Loucy (cell line): ENCODE measurements around the gene B9D2.

Experiments used
- H2AFZ ChIP-seq: fragments of 200-600 bp; sonication (generic); 2 replicates; pipeline ENCODE4 v1.6.0; 2016; ENCODE audit warnings: antibody characterized with exemption, mild to moderate bottlenecking, low read length, moderate library complexity
- H3F3A ChIP-seq: fragments of 200-600 bp; 2 replicates; pipeline ENCODE4 v1.6.0; 2016; ENCODE audit warnings: antibody characterized with exemption, low read depth, mild to moderate bottlenecking
- H3K27me3 ChIP-seq: fragments of 200-600 bp; sonication (generic); 2 replicates; pipeline ENCODE4 v1.6.1; 2014; ENCODE audit warnings: low read length, mild to moderate bottlenecking; ENCODE audit not compliant: insufficient read depth, poor library complexity, severe bottlenecking
- H3K36me3 ChIP-seq: fragments of 200-600 bp; sonication (generic); 2 replicates; pipeline ENCODE4 v1.6.1; 2016; ENCODE audit warnings: low read length; ENCODE audit not compliant: insufficient read depth
- H3K4me1 ChIP-seq: fragments of 200-600 bp; sonication (generic); 2 replicates; pipeline ENCODE4 v1.5.1; 2014; ENCODE audit warnings: low read length, mild to moderate bottlenecking; ENCODE audit not compliant: insufficient read depth, poor library complexity, severe bottlenecking
- H3K4me2 ChIP-seq: fragments of 200-600 bp; sonication (generic); 2 replicates; pipeline ENCODE4 v1.6.0; 2014; ENCODE audit warnings: antibody characterized with exemption, low read length, low read depth, mild to moderate bottlenecking; ENCODE audit not compliant: poor library complexity, severe bottlenecking
- H3K4me3 ChIP-seq: fragments of 200-600 bp; sonication (generic); 2 replicates; pipeline ENCODE4 v1.5.1; 2014; ENCODE audit warnings: low read length, mild to moderate bottlenecking, mixed read lengths; ENCODE audit not compliant: poor library complexity, severe bottlenecking
- H3K79me2 ChIP-seq: fragments of 200-600 bp; sonication (generic); 2 replicates; pipeline ENCODE4 v1.6.1; 2014; ENCODE audit warnings: low read length; ENCODE audit not compliant: insufficient read depth
- H3K9ac ChIP-seq: fragments of 200-600 bp; sonication (generic); 2 replicates; pipeline ENCODE4 v1.6.0; 2014; ENCODE audit warnings: mild to moderate bottlenecking, low read depth, low read length, moderate library complexity; ENCODE audit not compliant: poor library complexity, severe bottlenecking
- H3K9me2 ChIP-seq: fragments of 200-600 bp; sonication (generic); replicated peaks from 2 replicates; pipeline ENCODE4 v1.6.1; 2016; ENCODE audit warnings: low read depth, low read length, mixed read lengths
- H3K9me3 ChIP-seq: fragments of 200-600 bp; sonication (generic); 2 replicates; pipeline ENCODE4 v1.6.1; 2014; ENCODE audit warnings: mild to moderate bottlenecking, antibody characterized with exemption, low read length, low read depth; ENCODE audit not compliant: insufficient read depth
- H4K20me1 ChIP-seq: fragments of 200-600 bp; sonication (generic); 2 replicates; pipeline ENCODE4 v1.6.0; 2014; ENCODE audit warnings: antibody characterized with exemption, low read length, mild to moderate bottlenecking; ENCODE audit not compliant: insufficient read depth, poor library complexity, severe bottlenecking
- EZH2phosphoT487 ChIP-seq: fragments of 200-600 bp; IDR thresholded peaks from 2 replicates; pipeline ENCODE4 v1.6.1; 2018; ENCODE audit warnings: antibody characterized with exemption, mild to moderate bottlenecking, moderate library complexity, borderline replicate concordance
- TF ChIP-seq, protein P1 (sequence below): fragments of 200-600 bp; sonication (generic); conservative IDR thresholded peaks from 2 replicates; pipeline ENCODE4 v1.5.1; 2014; ENCODE audit warnings: mild to moderate bottlenecking, antibody characterized with exemption, low read length

Gene B9D2

DNA sequence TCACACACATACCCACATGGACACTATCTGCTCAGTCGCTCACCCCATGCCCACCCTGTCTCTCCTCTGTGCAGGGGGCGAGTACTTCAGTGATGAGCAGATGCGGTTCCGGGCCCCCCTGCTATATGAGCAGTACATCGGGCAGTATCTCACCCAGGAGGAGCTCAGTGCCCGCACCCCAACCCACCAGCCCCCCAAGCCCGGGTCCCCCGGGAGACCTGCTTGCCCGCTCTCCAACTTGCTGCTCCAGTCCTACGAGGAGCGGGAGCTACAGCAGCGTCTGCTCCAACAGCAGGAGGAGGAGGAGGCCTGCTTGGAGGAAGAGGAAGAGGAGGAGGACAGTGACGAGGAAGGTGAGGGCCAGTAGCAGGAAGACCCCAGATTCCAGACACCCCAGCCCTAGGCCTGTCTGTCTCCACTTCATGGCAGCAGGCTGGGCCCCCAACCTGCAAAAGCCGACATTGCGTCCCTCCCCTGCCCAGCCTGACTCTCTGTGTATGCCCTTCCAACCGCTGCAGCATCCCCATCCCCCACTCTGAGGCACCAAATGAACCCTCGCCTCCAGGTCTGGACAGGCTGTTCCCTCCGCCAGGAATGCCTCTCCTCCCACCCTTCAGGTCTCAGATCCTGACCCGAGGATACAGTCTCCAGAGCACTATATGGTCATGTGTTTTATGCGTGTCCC, 44.3 kb downstream of the B9D2 start:
- no peaks in the 10 kb centered on the region for H3K9me2 ChIP-seq
- no peaks in the 10 kb centered on the region for H3K9me3 ChIP-seq
- no peaks in the 10 kb centered on the region for H3K27me3 ChIP-seq
- no peaks in the 10 kb centered on the region for H3F3A ChIP-seq
- H3K36me3 ChIP-seq: peaks cover 40% of the 10 kb centered on the region; the same call in 1 of the 2 replicates
- H2AFZ ChIP-seq: no peak overlapping the region
- H3K4me2 ChIP-seq: no peak overlapping the region
- H3K4me1 ChIP-seq: peaks cover 19% of the 10 kb centered on the region
- H3K79me2 ChIP-seq: peaks cover 6% of the 10 kb centered on the region; the same call in 1 of the 2 replicates
- no peaks in the 10 kb centered on the region for H4K20me1 ChIP-seq
- H3K4me3 ChIP-seq: no peak overlapping the region
- H3K9ac ChIP-seq: no peak overlapping the region
- TF ChIP-seq, protein P1, sequence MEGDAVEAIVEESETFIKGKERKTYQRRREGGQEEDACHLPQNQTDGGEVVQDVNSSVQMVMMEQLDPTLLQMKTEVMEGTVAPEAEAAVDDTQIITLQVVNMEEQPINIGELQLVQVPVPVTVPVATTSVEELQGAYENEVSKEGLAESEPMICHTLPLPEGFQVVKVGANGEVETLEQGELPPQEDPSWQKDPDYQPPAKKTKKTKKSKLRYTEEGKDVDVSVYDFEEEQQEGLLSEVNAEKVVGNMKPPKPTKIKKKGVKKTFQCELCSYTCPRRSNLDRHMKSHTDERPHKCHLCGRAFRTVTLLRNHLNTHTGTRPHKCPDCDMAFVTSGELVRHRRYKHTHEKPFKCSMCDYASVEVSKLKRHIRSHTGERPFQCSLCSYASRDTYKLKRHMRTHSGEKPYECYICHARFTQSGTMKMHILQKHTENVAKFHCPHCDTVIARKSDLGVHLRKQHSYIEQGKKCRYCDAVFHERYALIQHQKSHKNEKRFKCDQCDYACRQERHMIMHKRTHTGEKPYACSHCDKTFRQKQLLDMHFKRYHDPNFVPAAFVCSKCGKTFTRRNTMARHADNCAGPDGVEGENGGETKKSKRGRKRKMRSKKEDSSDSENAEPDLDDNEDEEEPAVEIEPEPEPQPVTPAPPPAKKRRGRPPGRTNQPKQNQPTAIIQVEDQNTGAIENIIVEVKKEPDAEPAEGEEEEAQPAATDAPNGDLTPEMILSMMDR: no peak
- TF ChIP-seq EZH2phosphoT487: no peak

DNA sequence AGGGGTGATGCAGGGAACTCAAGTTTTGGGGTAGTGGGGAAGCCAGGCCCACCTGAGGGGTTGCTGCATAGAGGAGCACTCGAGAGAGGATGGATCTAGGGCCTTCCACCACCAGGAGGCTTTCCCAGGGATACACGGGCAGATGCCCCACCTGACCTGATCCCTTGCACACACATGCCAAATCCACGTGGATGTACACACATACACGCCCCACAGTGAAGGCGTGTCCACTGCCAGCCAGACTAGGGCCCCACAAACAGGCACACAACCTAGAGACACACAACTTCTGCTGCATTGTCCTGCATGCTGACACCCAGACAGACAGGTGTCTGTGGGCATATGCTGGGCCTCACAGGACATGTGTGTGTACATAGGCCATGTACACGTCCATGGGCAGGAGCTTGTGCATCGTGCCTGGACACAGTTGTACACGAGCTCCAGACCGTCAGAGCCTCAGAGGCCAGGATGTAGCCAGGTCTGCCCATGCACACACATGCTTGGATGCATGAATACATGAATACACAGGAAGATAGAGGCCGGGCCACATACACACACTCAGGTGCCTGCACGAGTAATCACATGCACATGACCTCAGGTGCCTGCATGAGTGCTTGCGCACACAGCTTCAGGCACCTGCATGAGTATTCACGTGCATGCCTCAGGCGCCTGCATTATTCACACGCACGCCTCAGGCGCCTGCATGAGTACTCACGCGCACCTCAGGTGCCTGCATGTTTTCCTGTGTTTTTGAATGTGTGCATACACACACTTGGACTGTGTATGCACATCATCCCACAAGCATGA, 45.1 kb downstream of the B9D2 start:
- Histone ChIP-seq H3K4me3 (no peak overlapping the region), H3F3A (no peaks in the 10 kb centered on the region), H4K20me1 (no peaks in the 10 kb centered on the region), H3K9ac (no peak overlapping the region), H3K9me3 (no peaks in the 10 kb centered on the region), H3K36me3 (peaks cover 43% of the 10 kb centered on the region; the same call in 1 of the 2 replicates), H3K27me3 (no peaks in the 10 kb centered on the region), H3K4me1 (peaks cover 19% of the 10 kb centered on the region), H3K79me2 (peaks cover 13% of the 10 kb centered on the region; the same call in 1 of the 2 replicates), H3K4me2 (no peak overlapping the region), H3K9me2 (no peaks in the 10 kb centered on the region), H2AFZ (no peak overlapping the region)
- no peak for TF ChIP-seq EZH2phosphoT487
- TF ChIP-seq, protein P1: no peak

DNA sequence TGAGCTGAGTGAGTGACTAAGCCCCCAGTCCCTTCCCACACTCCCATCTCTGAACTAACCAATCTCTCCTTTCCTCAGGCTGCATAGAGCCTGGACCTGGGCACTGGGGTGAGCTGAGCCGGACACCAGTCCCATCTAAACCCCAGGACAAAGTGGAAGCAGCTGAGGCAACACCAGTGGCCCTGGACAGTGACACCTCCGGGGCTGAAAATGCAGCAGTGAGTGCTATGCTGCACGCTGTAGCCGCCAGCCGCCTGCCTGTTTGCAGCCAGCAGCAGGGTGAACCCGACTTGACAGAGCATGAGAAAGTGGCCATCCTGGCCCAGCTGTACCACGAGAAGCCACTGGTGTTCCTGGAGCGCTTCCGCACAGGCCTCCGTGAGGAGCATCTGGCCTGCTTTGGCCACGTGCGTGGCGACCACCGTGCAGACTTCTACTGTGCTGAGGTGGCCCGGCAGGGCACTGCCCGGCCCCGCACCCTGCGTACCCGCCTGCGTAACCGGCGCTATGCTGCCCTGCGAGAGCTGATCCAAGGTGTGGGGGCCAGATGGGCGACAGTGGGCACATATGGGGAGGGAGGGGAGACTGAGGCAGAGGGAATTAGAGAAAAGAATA, 47.5 kb downstream of the B9D2 start:
- Histone ChIP-seq H3K9me2 (no peaks in the 10 kb centered on the region), H3K36me3 (peaks cover 47% of the 10 kb centered on the region; the same call in 1 of the 2 replicates), H3K4me2 (no peak overlapping the region), H3K79me2 (peaks cover 33% of the 10 kb centered on the region; the same call in 1 of the 2 replicates), H3K9me3 (no peaks in the 10 kb centered on the region), H3K9ac (no peak overlapping the region), H2AFZ (no peak overlapping the region), H3F3A (no peaks in the 10 kb centered on the region), H3K4me3 (no peak overlapping the region), H3K4me1 (peaks cover 3% of the 10 kb centered on the region), H3K27me3 (no peaks in the 10 kb centered on the region), H4K20me1 (no peaks in the 10 kb centered on the region)
- TF ChIP-seq, protein P1: no peak
- TF ChIP-seq EZH2phosphoT487: no peak
